ENCODE results near the gene ARMC9.
"Not testable (repeated sequence)": the region's sequence is repeated elsewhere in the genome, so short reads cannot be mapped to it uniquely, and the experiment has no call there.

ARMC9 gene

DNA sequence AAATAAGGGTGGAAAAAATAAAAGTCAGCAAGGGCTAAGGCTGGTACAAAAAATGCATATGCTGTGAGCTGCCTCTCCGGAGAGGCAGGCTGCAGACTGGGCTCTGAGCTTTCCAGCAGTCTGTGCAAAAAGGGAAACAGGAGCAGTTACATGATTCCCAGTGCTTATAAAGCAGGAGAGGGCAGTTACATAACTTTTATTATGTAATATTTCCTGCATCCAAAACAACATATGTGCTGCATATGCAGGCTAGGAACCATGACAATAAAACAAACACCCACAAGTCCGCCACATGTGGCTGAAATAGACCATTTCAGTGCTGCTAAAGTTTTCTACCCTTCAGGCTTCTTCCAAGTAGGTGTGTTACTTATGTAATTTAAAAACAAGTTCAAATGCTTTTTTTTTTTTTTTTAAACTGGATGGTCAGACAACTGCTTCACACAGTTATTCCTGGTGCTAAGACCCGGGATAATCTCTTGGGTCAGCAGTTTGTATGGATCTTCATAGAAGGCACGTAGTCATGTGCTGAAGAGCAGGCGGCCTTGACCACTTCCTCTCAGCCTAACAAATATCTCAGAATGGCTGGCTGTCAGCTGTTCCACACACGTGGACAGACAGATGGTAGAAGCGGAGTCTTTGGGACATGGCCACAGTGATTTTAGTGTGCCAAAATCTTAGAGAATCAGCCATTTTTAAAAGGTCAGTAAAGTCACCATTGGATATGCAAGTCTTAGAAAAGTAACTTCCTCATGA is 43.5 kb downstream of the ARMC9 start:
- DNase-seq (ENCODE audit: extremely low read depth in 1 of 2, low read depth in 1 of 2), result no peak

DNA sequence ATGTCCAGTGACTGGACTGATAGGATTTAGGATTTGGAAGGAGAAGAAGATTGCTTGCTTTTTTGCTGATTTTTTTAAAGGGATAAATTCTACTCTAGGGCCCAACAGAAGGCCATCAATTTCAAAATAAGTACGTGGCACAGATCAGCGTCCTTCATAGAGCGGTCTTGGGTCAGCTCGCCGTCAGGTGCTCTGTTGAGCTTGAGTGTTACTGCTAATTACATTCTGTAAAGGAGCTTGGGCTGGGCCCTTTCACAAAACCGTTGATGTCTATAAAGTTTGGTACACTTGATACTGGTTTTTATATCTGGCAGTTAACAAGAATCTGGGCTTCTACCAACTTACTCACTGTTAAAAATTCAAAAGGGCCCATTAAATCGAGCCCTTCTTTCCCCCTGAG is 45.4 kb downstream of the ARMC9 start:
- no peak for DNase-seq (ENCODE audit: extremely low read depth in 1 of 2, low read depth in 1 of 2)

DNA sequence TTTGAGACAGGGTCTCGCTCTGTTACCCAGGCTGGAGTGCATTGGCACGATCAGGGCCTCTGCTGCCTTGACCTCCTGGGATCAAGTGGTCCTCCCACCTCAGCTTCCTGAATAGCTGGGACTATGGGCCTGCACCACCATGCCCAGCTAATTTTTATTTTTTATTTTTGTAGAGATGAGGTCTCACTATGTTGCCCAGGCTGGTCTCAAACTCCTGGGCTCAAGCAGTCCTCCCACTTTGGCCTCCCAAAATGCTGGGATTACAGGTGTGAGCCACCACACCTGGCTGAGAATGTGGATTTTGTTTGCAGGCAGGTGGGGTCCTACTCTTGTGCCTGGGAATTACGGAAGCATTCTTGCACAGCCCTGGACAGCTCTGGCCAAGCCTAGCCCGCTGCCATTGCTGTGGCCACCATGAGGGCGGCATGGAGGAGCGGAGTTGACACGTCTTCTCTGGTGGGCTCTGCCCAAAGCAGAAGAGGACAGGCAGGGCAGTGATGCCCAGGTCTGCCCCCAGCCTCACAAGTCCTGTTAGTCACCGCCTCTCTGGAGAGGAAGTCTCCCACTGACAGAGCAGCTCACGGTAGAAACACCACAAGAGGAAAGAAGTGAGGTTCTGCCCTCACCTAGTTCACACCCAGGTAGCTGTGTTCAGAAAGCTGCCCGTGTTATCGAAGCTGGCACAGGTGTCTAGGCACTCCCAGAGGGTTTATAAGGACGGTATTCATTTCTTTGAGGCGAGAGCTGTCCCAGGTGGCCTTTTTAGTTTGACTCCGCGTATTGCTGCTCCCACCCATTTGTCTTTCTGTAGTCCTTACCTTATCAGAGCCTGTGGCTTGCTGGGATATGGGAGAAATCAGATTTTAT is 46.2 kb downstream of the ARMC9 start:
- DNase-seq (ENCODE audit: extremely low read depth in 1 of 2, low read depth in 1 of 2), result no peak

DNA sequence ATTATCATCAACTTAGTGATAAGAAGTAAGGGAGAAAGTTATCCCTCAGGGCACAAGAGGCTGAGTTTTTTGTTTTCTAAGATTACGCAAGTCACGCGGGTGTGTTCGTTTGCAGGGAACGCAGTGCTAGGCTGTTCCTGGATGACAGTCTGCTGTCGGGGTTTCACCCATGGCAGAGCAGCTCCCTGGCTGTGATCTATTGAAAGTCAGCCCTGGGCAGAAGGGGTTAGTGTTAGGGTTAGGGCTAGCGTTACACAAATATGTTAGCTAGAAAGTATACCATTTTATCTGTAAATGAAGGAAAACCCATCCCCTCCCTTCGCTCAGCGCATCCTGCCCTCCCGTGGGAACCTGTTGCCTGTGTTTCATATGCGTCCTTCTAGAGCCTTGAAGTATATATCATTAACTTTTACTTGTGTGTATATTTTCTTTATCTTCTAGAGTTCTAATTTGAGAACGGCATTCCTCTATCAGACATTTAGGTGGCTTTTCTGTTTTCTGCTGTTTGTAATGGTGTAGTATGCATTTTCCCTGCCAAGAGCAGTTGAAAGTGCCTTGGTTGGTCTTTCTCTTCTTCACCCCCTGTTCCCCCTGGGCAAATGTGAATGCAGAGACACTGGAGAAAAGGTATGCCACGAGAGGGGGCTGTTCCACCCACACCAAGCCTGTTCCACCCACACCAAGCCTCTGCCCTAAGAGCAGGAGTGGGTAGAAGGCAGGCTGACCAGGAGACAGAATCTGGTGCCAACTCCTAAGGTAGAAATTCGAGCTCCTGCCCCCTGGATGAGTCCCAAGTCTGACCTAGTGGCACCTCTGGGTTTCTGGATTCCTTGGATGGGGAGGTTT is 47.0 kb downstream of the ARMC9 start:
- DNase-seq (ENCODE audit: extremely low read depth in 1 of 2, low read depth in 1 of 2), result no peak

DNA sequence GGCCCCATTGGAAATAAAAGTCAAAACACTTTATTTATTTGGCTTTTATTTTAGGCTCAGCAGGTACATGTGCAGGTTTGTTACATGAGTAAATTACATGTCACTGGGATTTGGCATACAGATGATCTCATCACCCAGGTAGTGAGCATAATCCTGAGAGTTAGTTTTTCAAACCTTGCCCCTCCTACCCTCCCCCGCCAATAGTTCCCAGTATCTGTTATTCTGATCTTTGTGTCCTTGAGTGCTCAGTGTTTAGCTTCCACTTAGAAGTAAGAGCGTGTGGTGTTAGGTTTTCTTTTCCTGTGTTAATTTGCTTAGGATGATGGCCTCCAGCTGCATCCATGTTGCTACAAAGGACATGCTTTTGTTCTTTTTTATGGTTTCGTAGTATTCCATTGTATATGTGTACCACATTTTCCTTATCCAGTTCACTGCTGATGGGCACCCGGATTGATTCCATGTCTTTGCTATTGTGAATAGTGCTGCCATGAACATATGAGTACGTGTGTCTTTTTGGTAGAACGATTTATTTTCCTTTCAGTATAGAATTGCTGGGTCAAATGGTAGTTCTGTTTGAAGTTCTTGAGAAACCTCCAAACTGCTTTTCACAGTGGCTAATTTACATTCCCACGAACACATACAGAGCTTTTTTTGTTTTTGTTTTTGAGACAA is 47.9 kb downstream of the ARMC9 start:
- DNase-seq (ENCODE audit: extremely low read depth in 1 of 2, low read depth in 1 of 2), result no peak

DNA sequence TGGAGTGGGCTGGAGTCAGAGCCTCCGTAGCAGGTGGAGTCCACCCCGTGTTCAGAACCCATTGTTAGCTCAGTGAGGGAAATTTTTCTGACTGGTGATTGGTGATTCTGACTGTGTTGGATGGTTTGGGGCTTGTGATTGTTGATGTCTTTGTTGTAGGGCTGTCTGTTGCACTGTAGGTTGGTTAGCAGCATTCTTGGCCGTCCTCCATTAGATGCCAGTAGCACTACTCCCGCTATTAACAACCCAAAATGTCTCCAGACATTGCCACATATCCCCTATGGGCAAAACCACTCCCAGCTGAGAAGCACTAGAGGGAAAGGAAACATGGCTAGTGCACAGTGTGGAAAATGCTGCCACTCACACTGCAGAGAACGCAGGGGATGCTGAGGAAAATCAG is 51.7 kb downstream of the ARMC9 start:
- DNase-seq (ENCODE audit: extremely low read depth in 1 of 2, low read depth in 1 of 2), result no peak

DNA sequence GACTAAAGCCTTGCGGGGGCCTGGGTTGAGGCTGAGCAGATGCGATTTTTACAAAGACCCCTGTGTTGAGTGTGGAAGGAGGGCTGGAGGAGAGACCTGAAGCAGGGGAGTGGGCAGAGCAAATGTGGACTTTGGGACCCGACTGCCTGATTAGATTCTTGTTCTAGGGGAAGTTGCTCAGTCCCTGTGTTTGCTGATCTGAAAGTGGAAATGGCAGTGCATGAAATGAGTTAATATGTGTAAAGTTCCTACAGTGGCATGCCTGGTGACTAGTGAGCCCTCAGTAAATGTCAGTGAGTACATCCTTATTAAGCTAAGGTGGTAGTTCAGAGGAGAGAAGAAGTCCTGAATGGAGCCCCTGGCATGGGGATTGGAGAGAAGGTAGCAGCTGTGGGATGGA is 52.3 kb downstream of the ARMC9 start:
- DNase-seq (ENCODE audit: extremely low read depth in 1 of 2, low read depth in 1 of 2), result no peak

DNA sequence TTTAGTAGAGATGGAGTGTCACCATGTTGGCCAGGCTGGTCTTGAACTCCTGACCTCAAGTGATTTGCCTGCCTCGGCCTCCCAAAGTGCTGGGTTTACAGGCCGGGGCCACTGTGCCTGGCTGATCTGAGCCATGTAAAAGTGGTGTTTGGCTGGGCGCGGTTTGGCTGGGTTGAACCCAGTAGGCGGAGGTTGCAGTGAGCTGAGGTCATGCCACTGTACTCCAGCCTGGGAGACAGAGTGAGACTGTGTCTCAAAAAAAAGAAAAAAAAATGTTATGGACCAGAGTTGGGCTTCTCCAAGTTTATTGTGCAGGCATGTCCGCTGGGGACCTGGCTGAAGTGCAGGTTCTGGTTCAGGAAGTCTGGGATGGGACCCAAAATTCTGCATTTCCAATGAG is 54.9 kb downstream of the ARMC9 start:
- not testable (repeated sequence) for DNase-seq (ENCODE audit: extremely low read depth in 1 of 2, low read depth in 1 of 2)

DNA sequence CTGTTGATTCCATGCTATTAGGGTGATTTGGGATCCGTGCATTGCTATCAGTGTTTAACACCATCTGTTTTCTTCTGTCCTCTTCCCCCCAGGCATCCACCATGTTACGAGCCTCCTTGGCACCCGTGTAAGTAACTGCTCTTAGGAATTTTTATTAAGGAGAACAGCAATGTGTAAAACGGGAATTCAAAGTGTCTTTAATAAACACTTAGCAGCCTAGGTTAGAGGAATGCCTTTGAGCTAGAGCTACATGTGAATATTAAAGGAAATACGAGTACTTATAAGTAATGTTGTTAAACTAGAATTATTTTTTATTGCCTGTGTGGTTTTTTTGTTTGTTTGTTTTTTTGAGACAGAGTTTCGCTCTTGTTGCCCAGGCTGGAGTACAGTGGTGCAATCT is 58.1 kb downstream of the ARMC9 start:
- no peak for DNase-seq (ENCODE audit: extremely low read depth in 1 of 2, low read depth in 1 of 2)

DNA sequence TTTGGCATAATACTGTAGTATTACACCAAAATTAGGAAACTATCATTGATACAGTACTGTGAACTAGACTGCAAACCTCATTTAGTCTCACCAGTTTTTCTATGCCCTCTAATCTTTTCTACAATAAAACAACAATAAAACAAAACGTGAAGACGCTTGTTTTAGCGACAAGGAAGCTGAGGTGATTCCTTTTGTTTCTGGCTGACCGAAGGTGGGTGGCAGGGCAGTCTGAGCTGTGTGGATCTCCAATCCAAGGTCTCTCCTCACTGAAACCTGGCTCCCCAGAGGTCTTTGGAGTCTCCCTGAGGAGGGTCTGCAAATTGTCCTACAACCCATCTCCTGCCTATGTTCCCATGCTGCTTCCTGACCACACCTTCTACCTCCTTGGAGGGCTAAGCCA is 59.3 kb downstream of the ARMC9 start:
- DNase-seq (ENCODE audit: extremely low read depth in 1 of 2, low read depth in 1 of 2), result no peak

DNA sequence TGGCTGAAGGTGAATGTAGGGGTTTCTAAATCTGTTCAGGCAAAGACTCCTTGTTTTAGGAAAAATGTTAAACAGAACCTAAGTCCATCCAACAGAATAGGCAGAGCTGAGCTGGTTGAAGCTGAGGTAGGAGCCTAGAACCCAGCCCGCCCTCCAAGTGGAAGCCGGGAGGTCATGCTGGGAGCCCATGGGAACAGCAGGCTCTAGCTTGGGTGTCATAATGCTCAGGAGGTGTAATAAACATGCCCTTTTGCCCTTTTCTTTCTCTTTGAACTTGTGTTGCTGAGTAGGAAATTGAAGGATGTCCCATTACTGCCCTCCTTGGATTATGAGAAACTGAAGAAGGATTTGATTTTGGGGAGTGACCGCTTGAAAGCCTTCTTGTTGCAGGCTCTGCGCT is 60.3 kb downstream of the ARMC9 start:
- DNase-seq (ENCODE audit: extremely low read depth in 1 of 2, low read depth in 1 of 2), result no peak

DNA sequence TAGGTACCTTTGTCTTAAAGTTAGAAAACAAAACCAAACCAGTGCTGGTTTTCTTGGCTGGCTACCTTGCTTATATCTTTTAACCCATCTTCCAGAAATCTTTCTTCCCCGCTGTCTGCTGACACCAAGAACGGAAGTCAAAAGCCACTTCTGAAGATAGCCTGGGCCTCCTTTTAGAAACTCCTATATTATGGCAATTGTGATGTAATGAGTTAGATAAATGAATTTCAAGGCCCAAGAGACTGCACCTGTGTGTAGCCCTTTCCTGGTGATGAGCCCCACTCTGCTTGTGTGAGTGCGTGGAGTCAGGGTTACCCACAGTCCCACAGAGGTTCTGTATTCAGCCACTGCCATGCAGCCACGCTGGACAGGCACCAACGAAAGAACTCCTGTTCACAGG is 60.7 kb downstream of the ARMC9 start:
- no peak for DNase-seq (ENCODE audit: extremely low read depth in 1 of 2, low read depth in 1 of 2)

DNA sequence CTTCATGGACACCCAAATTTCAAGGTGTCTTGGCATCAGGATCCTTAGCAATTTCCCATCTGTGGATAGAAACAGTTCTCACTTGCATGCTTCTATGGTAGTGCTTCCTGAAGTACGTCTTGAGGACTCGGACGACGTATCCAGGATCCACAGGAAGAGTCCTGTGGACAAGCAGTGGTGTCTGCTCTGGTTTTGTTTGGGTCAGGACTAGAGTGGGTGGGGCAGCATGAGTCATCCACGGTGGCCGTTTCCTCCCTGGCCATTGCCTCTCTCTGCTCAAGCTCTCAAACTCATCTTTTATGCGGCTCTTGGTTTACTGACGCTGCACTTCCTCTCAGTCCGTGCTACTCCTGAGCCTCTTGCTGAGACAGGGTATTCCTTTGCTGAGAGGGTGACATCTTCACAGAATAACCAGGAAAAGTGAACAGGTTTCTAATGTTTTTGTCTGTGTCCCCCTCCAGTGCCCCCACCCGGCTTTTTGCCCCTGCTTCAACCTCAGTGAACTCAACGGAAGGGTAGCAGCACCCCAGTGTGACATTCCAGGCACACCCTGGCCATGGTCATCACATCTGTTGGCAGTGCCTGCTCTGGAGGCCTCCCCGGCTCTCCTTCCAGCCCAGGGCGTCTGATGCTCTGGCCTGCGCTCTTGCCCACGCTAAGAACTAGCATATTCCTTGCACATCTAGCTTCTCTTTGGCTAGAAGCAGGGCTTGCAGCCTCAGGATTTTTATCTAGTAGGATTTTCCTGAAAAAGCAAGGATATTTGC is 62.2 kb downstream of the ARMC9 start:
- no peak for DNase-seq (ENCODE audit: extremely low read depth in 1 of 2, low read depth in 1 of 2)

DNA sequence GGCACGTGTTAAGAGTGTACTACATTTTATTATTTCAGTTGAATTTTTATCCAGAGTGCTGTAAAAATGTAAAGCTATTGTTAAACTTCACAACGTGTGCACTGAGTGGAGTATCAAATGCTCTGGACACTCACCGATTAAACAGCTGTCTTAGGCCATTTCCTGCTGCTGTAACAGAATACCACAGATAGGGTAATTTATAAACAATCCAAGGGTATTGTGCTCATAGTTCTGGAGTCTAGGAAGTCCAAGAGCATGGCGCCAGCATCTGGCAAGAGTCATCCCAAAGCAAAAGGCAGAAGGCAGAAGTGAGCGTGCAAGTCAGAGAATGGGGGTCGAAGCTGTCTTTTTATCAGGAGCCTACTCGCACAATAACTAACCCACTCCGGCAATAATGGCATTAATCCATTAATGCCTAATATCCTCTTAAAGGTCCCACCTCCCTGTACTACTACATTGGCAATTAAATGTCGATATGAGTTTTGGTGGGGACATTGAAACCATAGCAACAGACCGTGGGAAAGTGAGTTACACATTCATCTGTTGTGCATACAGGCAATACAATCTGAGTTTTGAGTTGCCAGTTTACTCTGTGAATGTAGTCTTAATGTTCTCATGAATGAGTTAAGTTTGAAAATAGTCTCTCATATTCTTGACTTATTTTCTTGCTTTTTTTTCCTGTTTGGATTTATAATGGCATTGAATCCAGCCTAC is 64.8 kb downstream of the ARMC9 start:
- no peak for DNase-seq (ENCODE audit: extremely low read depth in 1 of 2, low read depth in 1 of 2)

DNA sequence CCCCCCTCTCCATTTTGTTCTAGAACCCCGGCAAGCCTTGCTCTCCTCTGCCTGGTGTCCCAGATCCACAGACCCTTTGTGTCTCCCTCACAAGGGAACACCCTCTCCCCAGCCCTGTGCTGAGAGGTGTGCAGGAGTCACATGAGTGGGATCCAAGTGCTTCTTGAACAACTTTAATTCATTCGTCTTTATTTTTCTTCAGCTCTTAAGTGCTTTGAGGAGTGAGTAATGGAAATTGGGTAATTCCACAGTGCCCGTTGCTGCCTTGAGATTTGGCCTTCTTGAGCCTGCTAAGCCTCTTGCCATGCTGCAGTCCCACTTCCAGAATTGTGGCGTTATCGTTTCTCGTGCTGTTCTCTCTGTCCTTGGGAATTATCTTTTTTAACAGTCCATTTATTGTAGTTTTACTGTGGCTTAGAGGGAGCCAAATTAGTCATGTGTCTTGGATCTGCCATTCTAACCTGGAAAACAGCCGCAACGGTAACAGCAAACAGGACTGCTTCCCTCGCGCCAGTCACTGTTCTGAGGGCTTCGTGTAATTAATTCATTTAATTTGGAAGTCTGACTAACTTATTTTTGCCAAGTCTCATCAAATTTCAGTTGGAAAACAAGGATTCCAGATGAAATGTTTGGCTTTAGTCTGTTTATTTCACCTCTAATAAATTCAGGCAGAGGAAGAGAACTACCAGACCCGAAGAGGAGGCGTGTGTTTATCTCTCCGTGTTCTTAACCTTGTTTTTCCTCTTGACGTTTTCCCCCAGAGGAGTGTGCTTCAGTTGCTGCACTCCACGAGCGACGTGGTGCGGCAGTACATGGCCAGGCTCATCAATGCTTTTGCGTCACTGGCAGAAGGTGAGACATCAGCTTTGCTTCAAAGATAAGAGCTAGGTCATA is 72.0 kb downstream of the ARMC9 start:
- DNase-seq (ENCODE audit: extremely low read depth in 1 of 2, low read depth in 1 of 2), result no peak

DNA sequence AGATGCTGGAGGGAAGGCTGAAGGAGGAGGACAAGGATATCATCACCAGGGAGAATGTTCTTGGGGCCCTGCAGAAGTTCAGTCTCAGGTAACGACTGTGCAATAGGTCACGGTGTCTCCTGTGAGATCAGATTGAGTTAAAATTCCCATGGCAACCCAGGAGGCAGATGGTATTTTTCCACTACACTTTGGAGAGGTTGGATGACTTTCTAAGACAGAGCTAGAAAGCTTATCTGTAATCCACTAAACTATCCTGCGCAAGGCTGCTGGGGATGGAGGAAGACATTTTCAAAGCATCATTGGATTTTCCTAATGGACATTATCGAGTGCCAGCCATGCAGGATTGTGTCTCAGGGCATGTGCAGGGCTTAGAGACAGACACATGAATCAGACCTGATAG is 74.6 kb downstream of the ARMC9 start:
- DNase-seq (ENCODE audit: extremely low read depth in 1 of 2, low read depth in 1 of 2), result no peak

DNA sequence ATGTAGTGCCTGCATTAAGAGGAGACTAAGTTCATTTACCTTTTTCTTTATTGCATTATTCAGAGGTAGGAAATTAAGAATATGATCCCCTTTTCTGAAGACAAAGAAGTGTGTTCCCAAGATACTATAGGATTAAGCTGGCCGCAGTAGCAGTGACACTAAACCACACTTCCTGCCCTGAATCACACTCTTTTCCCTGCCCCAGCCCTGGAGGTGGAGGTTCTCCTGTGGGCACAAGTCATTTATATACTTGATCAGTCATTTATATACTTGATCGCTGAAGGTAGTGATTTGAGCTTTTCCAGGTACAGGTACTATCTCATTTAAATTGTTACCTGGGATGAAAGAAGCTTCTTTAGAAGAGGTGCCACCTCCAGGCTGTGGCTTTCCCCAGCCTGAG is 78.6 kb downstream of the ARMC9 start:
- DNase-seq (ENCODE audit: extremely low read depth in 1 of 2, low read depth in 1 of 2), result no peak

DNA sequence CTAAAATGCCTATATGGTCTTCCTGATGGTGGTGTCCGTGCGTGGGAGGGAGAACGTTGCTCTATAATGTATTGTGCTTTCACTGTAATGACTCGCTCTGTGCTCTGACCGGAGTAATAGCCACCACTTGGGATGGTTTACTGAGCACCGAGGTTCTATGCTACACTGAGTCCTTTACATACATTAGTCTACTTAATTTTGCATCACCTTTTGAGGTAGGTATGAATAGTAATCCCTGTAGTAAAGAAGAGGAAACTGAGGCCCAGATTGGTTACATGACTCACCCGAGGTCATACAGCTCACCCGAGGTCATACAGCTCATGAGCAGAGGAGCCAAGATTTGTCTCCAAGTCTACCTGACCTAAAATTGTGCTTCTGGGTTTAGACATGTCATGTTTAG is 79.5 kb downstream of the ARMC9 start:
- DNase-seq (ENCODE audit: extremely low read depth in 1 of 2, low read depth in 1 of 2), result no peak

DNA sequence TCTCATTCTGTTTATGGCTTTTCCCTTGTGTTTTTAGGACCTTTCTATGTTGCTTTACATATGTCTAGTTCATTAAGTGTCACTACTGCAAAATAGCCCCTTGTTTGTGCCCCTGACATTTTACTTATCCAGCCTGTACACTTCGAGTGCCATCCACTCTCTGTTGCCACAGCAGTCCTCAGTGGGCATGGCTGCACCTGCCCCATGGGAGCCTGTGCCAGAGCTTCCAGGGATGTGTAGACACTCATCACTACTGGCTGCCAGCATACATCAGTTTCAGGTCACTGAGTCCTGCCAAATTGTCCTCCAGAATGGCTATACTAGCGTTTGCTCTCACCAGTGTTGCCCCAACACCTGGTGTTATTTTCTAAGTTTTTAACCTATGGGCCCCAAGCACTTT is 80.4 kb downstream of the ARMC9 start:
- DNase-seq (ENCODE audit: extremely low read depth in 1 of 2, low read depth in 1 of 2), result no peak
